ENCODE measurements around the gene NFIB.

The NFIB gene

GRCh38 chr9:14051419-14051818 lies 262.5 kb downstream of the NFIB start:
- no peak for DNase-seq (ENCODE audit: low read depth in 1 of 2, low spot score in 1 of 2)

GRCh38 chr9:14043483-14043882 lies 270.5 kb downstream of the NFIB start:
- no peak for DNase-seq (ENCODE audit: low read depth in 1 of 2, low spot score in 1 of 2)

- DNase-seq (ENCODE audit: low read depth in 1 of 2, low spot score in 1 of 2): no peak
These were observed 276.6 kb downstream of the NFIB start for GRCh38 chr9:14037331-14037730.

GRCh38 chr9:14033067-14033466 lies 280.9 kb downstream of the NFIB start:
- no peak for DNase-seq (ENCODE audit: low read depth in 1 of 2, low spot score in 1 of 2)

All from stimulated activated CD4-positive, alpha-beta T cell treated with anti-CD3 and anti-CD28 coated beads, Interleukin-15, amount 100 ng/mL, for 1 hour (primary cell).